CD14-positive monocyte (primary cell): ENCODE data around the gene POLR2C. TPM values are rescaled to one million over a fixed set of nuclear protein-coding genes. Genes with fewer than 3 reads are reported as not detected.
A peak's percentile ranks its signal among the peaks of the same experiment; 100 is the strongest.

Source experiments
- DNase-seq, 3 donors: peaks; one replicate each; pipeline ENCODE4 v3.0.0-alpha.2; 2011 to 2022
- H2AFZ ChIP-seq: 2 replicates; pipeline ENCODE4 v1.6.0; 2012; ENCODE audit warnings: mild to moderate bottlenecking, low read depth, low read length, inconsistent platforms; ENCODE audit not compliant: insufficient read depth, poor library complexity, severe bottlenecking
- H3K27ac ChIP-seq, 2 donors: 1 replicate in 1 of 2; 2 replicates in 1 of 2; pipeline ENCODE4 v1.5.1; 2012 to 2013; ENCODE audit warnings: low read length in 2 of 2, control low read depth in 1 of 2, inconsistent platforms in 1 of 2, low read depth in 1 of 2, mild to moderate bottlenecking in 1 of 2
- H3K27me3 ChIP-seq, 2 donors: one replicate each; pipeline versions ENCODE4 v1.6.0 to v1.6.1; 2011 to 2013; ENCODE audit warnings: low read length in 2 of 2; ENCODE audit not compliant: control insufficient read depth in 2 of 2, insufficient read depth in 2 of 2
- H3K36me3 ChIP-seq, 2 donors: replicated peaks in 1 of 2; 1 replicate in 1 of 2; 2 replicates in 1 of 2; pipeline versions ENCODE4 v1.5.1 to v1.6.1; 2012 to 2013; ENCODE audit warnings: low read length in 2 of 2, control low read depth in 1 of 2, inconsistent platforms in 1 of 2, mild to moderate bottlenecking in 1 of 2; ENCODE audit not compliant: insufficient read depth in 2 of 2, control insufficient read depth in 1 of 2
- H3K4me1 ChIP-seq, 2 donors: 1 replicate in 1 of 2; 2 replicates in 1 of 2; pipeline versions ENCODE4 v1.5.1 to v1.6.1; 2012 to 2013; ENCODE audit warnings: low read length in 2 of 2, control low read depth in 1 of 2, inconsistent platforms in 1 of 2, mild to moderate bottlenecking in 1 of 2, moderate library complexity in 1 of 2; ENCODE audit not compliant: insufficient read depth in 2 of 2, control insufficient read depth in 1 of 2
- H3K4me2 ChIP-seq: replicated peaks from 2 replicates; pipeline ENCODE3; 2012; ENCODE audit warnings: low read length, moderate library complexity, mild to moderate bottlenecking; ENCODE audit not compliant: poor library complexity, severe bottlenecking; ENCODE audit errors: extremely low read depth
- H3K4me3 ChIP-seq, 3 experiments: fragments of 200-600 bp in 1 of 3; sonication (generic) in 1 of 3; replicated peaks in 1 of 3; 1 replicate in 2 of 3; 2 replicates in 1 of 3; pipeline ENCODE4 v1.5.1; 2011 to 2013; ENCODE audit warnings: low read length in 3 of 3, mild to moderate bottlenecking in 3 of 3, control low read depth in 2 of 3, low read depth in 2 of 3, inconsistent platforms in 1 of 3, moderate library complexity in 1 of 3
- H3K79me2 ChIP-seq: 2 replicates; pipeline ENCODE4 v1.6.0; 2012; ENCODE audit warnings: mild to moderate bottlenecking, control low read depth, inconsistent platforms, low read length, moderate library complexity; ENCODE audit not compliant: insufficient read depth
- H3K9ac ChIP-seq: 2 replicates; pipeline ENCODE4 v1.6.0; 2017; ENCODE audit warnings: low read length, mild to moderate bottlenecking; ENCODE audit not compliant: insufficient read depth, poor library complexity, severe bottlenecking
- H3K9me3 ChIP-seq, 2 donors: replicated peaks in 1 of 2; 1 replicate in 1 of 2; 2 replicates in 1 of 2; pipeline versions ENCODE4 v1.5.1 to v1.6.1; 2012 to 2013; ENCODE audit warnings: low read length in 2 of 2, control low read depth in 1 of 2; ENCODE audit not compliant: control insufficient read depth in 1 of 2, insufficient read depth in 1 of 2
- H4K20me1 ChIP-seq: 2 replicates; pipeline ENCODE4 v1.6.0; 2012; ENCODE audit warnings: mild to moderate bottlenecking, low read length, control low read depth, moderate library complexity; ENCODE audit not compliant: insufficient read depth
- H3K27ac Mint-ChIP-seq, 7 donors: one replicate each; pipeline ENCODE4 v1.8.0; 2020; ENCODE audit warnings: mild to moderate bottlenecking in 7 of 7, mixed read lengths in 7 of 7, moderate library complexity in 6 of 7, inconsistent platforms in 2 of 7
- H3K27me3 Mint-ChIP-seq, 3 donors: one replicate each; pipeline ENCODE4 v1.8.0; 2021 to 2022; ENCODE audit warnings: low read depth in 3 of 3, mild to moderate bottlenecking in 3 of 3, mixed read lengths in 3 of 3, moderate library complexity in 3 of 3, inconsistent platforms in 1 of 3
- H3K36me3 Mint-ChIP-seq, 2 donors: one replicate each; pipeline ENCODE4 v1.8.0; 2020; ENCODE audit warnings: mixed read lengths in 2 of 2, inconsistent platforms in 1 of 2, mild to moderate bottlenecking in 1 of 2
- H3K4me1 Mint-ChIP-seq: one replicate; pipeline ENCODE4 v1.8.0; 2020; ENCODE audit warnings: mild to moderate bottlenecking, mixed read lengths
- H3K4me3 Mint-ChIP-seq, 2 donors: one replicate each; pipeline ENCODE4 v1.8.0; 2020; ENCODE audit warnings: mild to moderate bottlenecking in 2 of 2, mixed read lengths in 2 of 2, moderate library complexity in 1 of 2
- H3K9me3 Mint-ChIP-seq, 7 donors: one replicate each; pipeline ENCODE4 v1.8.0; 2020 to 2022; ENCODE audit warnings: mixed read lengths in 7 of 7, mild to moderate bottlenecking in 6 of 7, moderate library complexity in 6 of 7, inconsistent platforms in 2 of 7
- CTCF ChIP-seq: fragments of 200-600 bp; IDR thresholded peaks from one replicate; pipeline ENCODE4 v1.8.0; 2022; ENCODE audit warnings: antibody characterized with exemption, mild to moderate bottlenecking
- WGBS: methylation state at CpG from one replicate; pipeline ENCODE4 v1.1.5; 2013; ENCODE audit warnings: missing lambda C conversion rate; ENCODE audit not compliant: insufficient coverage; 5-methylcytosine and 5-hydroxymethylcytosine counted together
- intact Hi-C, 2 donors: fragments of 100-400 bp; cut with micrococcal nuclease; formaldehyde crosslinking; loops; one replicate each; pipeline versions ENCODE4 v1.15.0 to v1.15.1; 2023
- polyA plus RNA-seq, 3 donors: library from polyadenylated mRNA; depleted of rRNA in 1 of 3; unstranded in 2 of 3; stranded (reverse) in 1 of 3; fragments of 300-500 nt in 2 of 3; fragments of >200 nt in 1 of 3; fragmentation: Illumina TruSeq in 2 of 3; gene quantifications; 1 replicate in 2 of 3; 2 replicates in 1 of 3; pipeline ENCODE4 v1.2.3, GENCODE V29; 2012 to 2021

POLR2C gene
- polyA plus RNA-seq, 3 donors, result 22.6 to 51.3 (median 24.4) TPM

GRCh38 chr16:57471209-57471608 is 8.7 kb downstream of the POLR2C start:
- Mint-ChIP-seq H3K9me3 (peaks cover 0 to 5% (median 0%) of the 10 kb centered on the region in 7 donors), H3K36me3 (peaks cover 56 to 61% of the 10 kb centered on the region in 2 donors), H3K4me1 (peaks cover 16% of the 10 kb centered on the region), H3K27ac (peak overlapping the region in 2 of 7 donors; percentile 28 to 46), H3K4me3 (no peak overlapping the region), H3K27me3 (peaks cover 2 to 5% (median 5%) of the 10 kb centered on the region in 3 donors)
- intact Hi-C loops, result no loop called here
- Histone ChIP-seq H4K20me1 (peaks cover 4% of the 10 kb centered on the region), H3K36me3 (peaks cover 55 to 62% of the 10 kb centered on the region in 2 donors), H3K4me1 (peaks cover 7 to 21% of the 10 kb centered on the region in 2 donors), H3K9me3 (no peaks in the 10 kb centered on the region), H3K4me2 (no peak overlapping the region), H3K27ac (peak overlapping the region in 1 of 2 donors; percentile 11), H3K79me2 (no peaks in the 10 kb centered on the region), H3K9ac (no peak overlapping the region), H3K4me3 (no peak overlapping the region), H3K27me3 (no peaks in the 10 kb centered on the region), H2AFZ (no peak overlapping the region)
- WGBS, result 100% methylated on average over 1 of the region's 1 CpG
- DNase-seq, result no peak
- TF ChIP-seq CTCF, result no peak

- TF ChIP-seq CTCF, result no peak
- peaks cover 48 to 54% of the 10 kb centered on the region in 2 donors for H3K36me3 ChIP-seq
- H4K20me1 ChIP-seq, result peaks cover 4% of the 10 kb centered on the region
- peaks cover 0 to 4% of the 10 kb centered on the region in 2 donors for H3K27me3 ChIP-seq
- Mint-ChIP-seq H3K4me1 (peaks cover 18% of the 10 kb centered on the region), H3K9me3 (peaks cover 0 to 5% (median 0%) of the 10 kb centered on the region in 7 donors), H3K27ac (peak overlapping the region in 3 of 7 donors; percentile 12 to 58 (median 27)), H3K4me3 (no peak overlapping the region), H3K36me3 (peaks cover 53 to 54% of the 10 kb centered on the region in 2 donors), H3K27me3 (peaks cover 2 to 12% (median 7%) of the 10 kb centered on the region in 3 donors)
- H3K9me3 ChIP-seq, result no peaks in the 10 kb centered on the region
- H3K4me3 ChIP-seq, result no peak overlapping the region
- no peaks in the 10 kb centered on the region for H3K79me2 ChIP-seq
- intact Hi-C loops, result no loop called here
- DNase-seq, result no peak
- H3K4me2 ChIP-seq, result no peak overlapping the region
- H2AFZ ChIP-seq, result no peak overlapping the region
- no peak overlapping the region for H3K9ac ChIP-seq
- H3K27ac ChIP-seq, result no peak overlapping the region
- H3K4me1 ChIP-seq, result peaks cover 10 to 24% of the 10 kb centered on the region in 2 donors
- 88% methylated on average over 4 of the region's 10 CpGs for WGBS
Observed at GRCh38 chr16:57471852-57472664, 9.6 kb downstream of the POLR2C start.
